Measurements from ENCODE around the gene ACYP2.
A peak's percentile ranks its signal among the peaks of the same experiment; 100 is the strongest.

Gene ACYP2

DNA sequence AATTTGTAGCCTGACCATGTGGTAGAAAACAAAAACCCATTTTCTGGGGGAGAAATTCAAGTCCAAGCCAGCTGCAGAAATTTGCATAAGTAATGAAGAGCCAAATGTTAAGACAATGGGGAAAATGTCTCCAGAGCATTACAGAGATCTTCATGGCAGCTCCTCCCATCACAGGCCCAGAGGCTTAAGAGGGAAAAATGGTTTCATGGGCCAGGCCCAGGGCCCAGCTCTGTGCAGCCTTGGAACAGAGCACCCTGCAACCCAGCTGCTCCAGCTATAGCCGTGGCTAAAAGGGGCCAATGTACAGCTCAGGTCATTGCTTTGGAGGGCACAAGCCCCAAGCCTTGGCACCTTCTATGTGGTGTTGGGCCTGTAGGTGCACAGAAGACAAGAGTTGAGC lies 209.7 kb downstream of the ACYP2 start:
- Histone ChIP-seq H3K4me1 (ENCODE audit: control extremely low read depth in 1 of 4, control insufficient read depth in 4 of 4, insufficient read depth in 4 of 4, low read length in 3 of 4) (peaks cover 2 to 6% (median 5%) of the 10 kb centered on the region in 4 experiments), H3K27me3 (replicated peaks in 2 of 5; ENCODE audit: control insufficient read depth in 4 of 5, insufficient read depth in 5 of 5, low read length in 4 of 5) (no peaks in the 10 kb centered on the region), H3K27ac (ENCODE audit: insufficient read depth in 1 of 2, low read depth in 1 of 2, low read length in 2 of 2, poor library complexity in 1 of 2, severe bottlenecking in 2 of 2) (no peak overlapping the region), H3K9me3 (ENCODE audit: control extremely low read depth in 1 of 5, control insufficient read depth in 4 of 5, insufficient read depth in 2 of 5, low read depth in 1 of 5, low read length in 4 of 5) (peaks cover 0 to 10% (median 8%) of the 10 kb centered on the region in 5 experiments), H3K4me3 (ENCODE audit: control insufficient read depth in 1 of 7, extremely low read depth in 1 of 7, insufficient read depth in 4 of 7, low read depth in 2 of 7, low read length in 6 of 7) (no peak overlapping the region), H3K36me3 (ENCODE audit: control insufficient read depth in 4 of 4, insufficient read depth in 4 of 4, low read length in 3 of 4) (no peaks in the 10 kb centered on the region)
- whole genome bisulfite sequencing (ENCODE audit: insufficient coverage) = 100% methylated on average over 1 of the region's 1 CpG
- CTCF ChIA-PET = no interaction called here
- DNase-seq = no peak
- POLR2A ChIA-PET = no interaction called here

DNA sequence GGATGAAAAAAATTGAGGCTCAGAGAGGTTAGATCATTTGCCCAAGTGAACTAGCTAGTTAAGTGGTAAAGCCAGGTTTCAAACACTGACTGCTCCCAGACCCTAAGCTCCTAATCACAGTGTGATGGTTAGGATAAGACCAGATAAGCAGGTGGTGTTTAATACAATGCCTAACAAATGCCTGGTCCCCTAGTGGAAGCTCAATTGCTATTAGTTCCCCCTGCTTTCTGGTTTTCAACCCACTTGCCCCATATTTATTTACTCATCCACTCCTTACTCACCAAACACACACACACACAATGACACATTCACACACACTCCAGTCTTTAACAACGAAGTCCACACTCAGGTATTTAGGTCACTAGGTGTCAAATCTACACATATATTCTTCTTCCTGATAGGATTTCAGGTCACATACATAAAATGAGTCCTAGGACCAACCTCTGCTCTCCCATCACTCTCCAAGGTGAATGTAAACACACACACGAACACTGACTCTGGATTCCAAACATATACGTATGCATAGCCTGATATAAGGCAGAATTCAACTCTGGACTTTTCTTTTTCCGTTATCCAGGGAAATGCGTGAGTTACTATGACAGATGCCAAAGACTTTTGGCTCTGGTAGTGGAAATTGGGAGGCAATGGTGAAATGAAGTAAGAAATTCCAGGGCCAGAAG lies 214.2 kb downstream of the ACYP2 start:
- H3K4me1 ChIP-seq (ENCODE audit: control extremely low read depth in 1 of 4, control insufficient read depth in 4 of 4, insufficient read depth in 4 of 4, low read length in 3 of 4) = peaks cover 6 to 16% (median 15%) of the 10 kb centered on the region in 4 experiments
- peak in 1 of 3 donors; percentile 20 for DNase-seq
- ChIA-PET CTCF (interaction anchor here (1.1 kb wide), 1 partner anchor 13 kb away, joined by 3 read pairs; no protein-coding TSS in a partner anchor), POLR2A (interaction anchor here (0.6 kb wide), 1 partner anchor 358 kb away, joined by 3 read pairs; no protein-coding TSS in a partner anchor)
- 100% methylated on average over 1 of the region's 5 CpGs for WGBS (ENCODE audit: insufficient coverage)
- H3K36me3 ChIP-seq (ENCODE audit: control insufficient read depth in 4 of 4, insufficient read depth in 4 of 4, low read length in 3 of 4) = no peaks in the 10 kb centered on the region
- H3K4me3 ChIP-seq (ENCODE audit: control insufficient read depth in 1 of 7, extremely low read depth in 1 of 7, insufficient read depth in 4 of 7, low read depth in 2 of 7, low read length in 6 of 7) = peak overlapping the region in 4 of 7 experiments; percentile 53 to 80 (median 69)
- H3K9me3 ChIP-seq (ENCODE audit: control extremely low read depth in 1 of 5, control insufficient read depth in 4 of 5, insufficient read depth in 2 of 5, low read depth in 1 of 5, low read length in 4 of 5) = peaks cover 0 to 10% (median 6%) of the 10 kb centered on the region in 5 experiments
- H3K27me3 ChIP-seq (replicated peaks in 2 of 5; ENCODE audit: control insufficient read depth in 4 of 5, insufficient read depth in 5 of 5, low read length in 4 of 5) = peaks cover 0 to 4% (median 2%) of the 10 kb centered on the region in 5 experiments
- H3K27ac ChIP-seq (ENCODE audit: insufficient read depth in 1 of 2, low read depth in 1 of 2, low read length in 2 of 2, poor library complexity in 1 of 2, severe bottlenecking in 2 of 2) = no peak overlapping the region

DNA sequence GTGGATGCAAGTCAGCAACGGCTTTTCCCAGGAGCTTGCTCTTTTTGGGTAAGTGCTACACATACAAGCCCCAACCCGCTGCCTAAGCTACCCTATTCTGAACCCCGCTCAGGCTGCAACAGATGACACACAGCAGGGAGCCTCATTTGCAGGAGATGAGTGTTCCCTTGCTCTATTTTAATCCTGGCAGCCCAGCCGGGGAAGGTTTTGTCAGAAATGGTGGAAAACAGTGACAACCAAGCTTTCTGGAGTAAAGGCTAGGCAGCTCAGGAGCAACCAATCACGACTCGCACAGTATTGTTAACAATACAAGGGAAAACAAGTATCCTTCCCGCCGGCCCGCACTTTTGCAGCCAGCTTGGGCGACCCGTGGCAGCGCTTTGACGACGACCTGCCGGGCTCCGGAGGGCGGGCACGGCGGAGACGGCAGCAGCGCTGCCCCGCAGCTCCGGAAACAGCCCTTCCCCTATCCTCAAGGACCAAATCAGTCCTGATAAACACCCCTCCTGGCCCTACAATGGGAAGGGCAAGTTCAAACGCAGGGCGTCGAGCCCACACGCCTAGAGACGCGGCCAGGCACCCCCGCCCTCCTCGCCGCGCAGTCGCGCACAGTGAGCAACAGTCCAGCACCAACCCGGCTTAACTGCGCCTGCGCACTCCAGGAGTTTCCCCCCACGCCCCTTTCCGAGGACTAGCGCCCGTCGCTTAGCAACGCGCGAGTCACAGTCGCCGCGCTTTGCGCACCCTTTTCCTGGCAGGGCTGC lies 214.9 kb downstream of the ACYP2 start:
- peaks cover 0 to 5% (median 0%) of the 10 kb centered on the region in 5 experiments for H3K9me3 ChIP-seq (ENCODE audit: control extremely low read depth in 1 of 5, control insufficient read depth in 4 of 5, insufficient read depth in 2 of 5, low read depth in 1 of 5, low read length in 4 of 5)
- 6% methylated on average over 43 of the region's 50 CpGs for WGBS (ENCODE audit: insufficient coverage)
- H3K4me3 ChIP-seq (ENCODE audit: control insufficient read depth in 1 of 7, extremely low read depth in 1 of 7, insufficient read depth in 4 of 7, low read depth in 2 of 7, low read length in 6 of 7) = peak overlapping the region; percentile 39 to 83 (median 68)
- peaks cover 0 to 4% (median 2%) of the 10 kb centered on the region in 5 experiments for H3K27me3 ChIP-seq (replicated peaks in 2 of 5; ENCODE audit: control insufficient read depth in 4 of 5, insufficient read depth in 5 of 5, low read length in 4 of 5)
- ChIA-PET CTCF (interaction anchor here (1.1 kb wide), 1 partner anchor 13 kb away, joined by 3 read pairs; no protein-coding TSS in a partner anchor), POLR2A (interaction anchor here (0.5 kb wide), 1 partner anchor 338 kb away, joined by 4 read pairs; no protein-coding TSS in a partner anchor)
- H3K4me1 ChIP-seq (ENCODE audit: control extremely low read depth in 1 of 4, control insufficient read depth in 4 of 4, insufficient read depth in 4 of 4, low read length in 3 of 4) = peaks cover 6 to 16% (median 15%) of the 10 kb centered on the region in 4 experiments
- DNase-seq = peak; percentile 88 to 95 (median 94)
- H3K36me3 ChIP-seq (ENCODE audit: control insufficient read depth in 4 of 4, insufficient read depth in 4 of 4, low read length in 3 of 4) = no peaks in the 10 kb centered on the region
- no peak overlapping the region for H3K27ac ChIP-seq (ENCODE audit: insufficient read depth in 1 of 2, low read depth in 1 of 2, low read length in 2 of 2, poor library complexity in 1 of 2, severe bottlenecking in 2 of 2)

DNA sequence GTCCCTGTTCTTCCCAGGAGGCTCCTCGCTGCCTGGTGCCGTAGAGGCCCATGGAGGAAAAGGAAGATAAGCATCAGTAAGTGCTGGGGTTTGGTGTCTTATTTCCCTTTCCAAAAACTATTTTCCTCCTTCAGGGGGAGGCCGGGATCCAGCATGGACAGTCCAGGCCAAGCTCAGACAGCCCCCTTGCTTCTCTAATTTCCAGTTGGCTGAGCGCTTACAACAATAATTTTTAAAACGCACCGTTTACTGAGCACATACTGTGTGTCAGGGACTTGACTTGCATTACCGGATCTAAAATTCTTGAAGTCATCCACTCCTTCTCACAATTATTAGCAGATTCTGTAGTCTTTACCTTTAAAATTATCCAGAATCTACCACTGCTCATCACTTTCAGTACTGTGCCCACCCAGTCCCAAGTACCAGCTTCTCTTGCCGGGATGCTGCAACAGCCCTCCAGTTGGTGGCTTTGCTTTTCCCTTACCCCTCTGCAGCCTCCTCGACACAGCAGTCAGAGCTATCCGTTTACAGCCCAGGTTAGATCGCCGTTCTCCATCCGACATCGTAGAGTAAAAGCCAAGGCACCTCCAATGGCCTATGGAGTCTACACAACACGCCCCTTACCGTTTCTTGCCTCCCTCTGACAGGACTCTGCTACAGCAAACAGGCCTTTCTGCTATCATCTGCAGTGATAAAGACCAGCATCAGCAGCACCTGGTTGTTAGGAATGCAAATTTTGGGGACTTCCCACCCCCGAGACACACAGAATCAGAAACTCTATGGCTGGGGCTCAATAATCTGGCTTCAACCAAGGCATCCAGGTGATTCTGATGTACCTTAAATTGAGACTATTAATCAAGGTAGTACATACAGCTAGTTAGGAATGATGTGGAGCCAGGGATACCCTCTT lies 215.8 kb downstream of the ACYP2 start:
- CTCF ChIA-PET = interaction anchor here (1.1 kb wide), 1 partner anchor 14 kb away, joined by 3 read pairs; no protein-coding TSS in a partner anchor
- 60% methylated on average over 15 of the region's 17 CpGs for WGBS (ENCODE audit: insufficient coverage)
- H3K27ac ChIP-seq (ENCODE audit: insufficient read depth in 1 of 2, low read depth in 1 of 2, low read length in 2 of 2, poor library complexity in 1 of 2, severe bottlenecking in 2 of 2) = no peak overlapping the region
- DNase-seq = no peak
- H3K4me1 ChIP-seq (ENCODE audit: control extremely low read depth in 1 of 4, control insufficient read depth in 4 of 4, insufficient read depth in 4 of 4, low read length in 3 of 4) = peaks cover 6 to 16% (median 15%) of the 10 kb centered on the region in 4 experiments
- POLR2A ChIA-PET = no interaction called here
- H3K4me3 ChIP-seq (ENCODE audit: control insufficient read depth in 1 of 7, extremely low read depth in 1 of 7, insufficient read depth in 4 of 7, low read depth in 2 of 7, low read length in 6 of 7) = peak overlapping the region; percentile 39 to 83 (median 68)
- no peaks in the 10 kb centered on the region for H3K9me3 ChIP-seq (ENCODE audit: control extremely low read depth in 1 of 5, control insufficient read depth in 4 of 5, insufficient read depth in 2 of 5, low read depth in 1 of 5, low read length in 4 of 5)
- no peaks in the 10 kb centered on the region for H3K36me3 ChIP-seq (ENCODE audit: control insufficient read depth in 4 of 4, insufficient read depth in 4 of 4, low read length in 3 of 4)
- H3K27me3 ChIP-seq (replicated peaks in 2 of 5; ENCODE audit: control insufficient read depth in 4 of 5, insufficient read depth in 5 of 5, low read length in 4 of 5) = peaks cover 0 to 4% (median 2%) of the 10 kb centered on the region in 5 experiments

DNA sequence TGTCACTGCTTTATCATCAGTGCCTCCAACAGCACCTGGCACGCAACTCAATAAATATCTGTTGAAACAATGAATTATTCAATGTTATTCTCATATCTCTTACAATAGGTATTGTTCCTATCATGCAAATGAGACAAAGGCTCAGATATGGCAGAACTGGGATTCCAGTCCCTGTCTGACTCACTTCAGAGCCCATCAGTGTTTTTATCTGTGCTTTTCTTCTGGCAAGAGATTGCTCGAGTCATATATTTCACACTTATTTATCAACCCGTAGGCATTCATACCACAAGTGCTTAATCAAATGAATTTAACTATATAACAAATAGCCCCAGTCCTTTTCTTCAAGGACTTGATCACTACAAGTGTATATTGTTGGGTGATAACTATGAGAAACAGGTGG lies 217.0 kb downstream of the ACYP2 start:
- WGBS (ENCODE audit: insufficient coverage) = no CpG with 5 or more reads among the region's 3 CpGs
- Histone ChIP-seq H3K27ac (ENCODE audit: insufficient read depth in 1 of 2, low read depth in 1 of 2, low read length in 2 of 2, poor library complexity in 1 of 2, severe bottlenecking in 2 of 2) (no peak overlapping the region), H3K27me3 (replicated peaks in 2 of 5; ENCODE audit: control insufficient read depth in 4 of 5, insufficient read depth in 5 of 5, low read length in 4 of 5) (peaks cover 0 to 4% (median 2%) of the 10 kb centered on the region in 5 experiments), H3K9me3 (ENCODE audit: control extremely low read depth in 1 of 5, control insufficient read depth in 4 of 5, insufficient read depth in 2 of 5, low read depth in 1 of 5, low read length in 4 of 5) (no peaks in the 10 kb centered on the region), H3K4me3 (ENCODE audit: control insufficient read depth in 1 of 7, extremely low read depth in 1 of 7, insufficient read depth in 4 of 7, low read depth in 2 of 7, low read length in 6 of 7) (no peak overlapping the region), H3K4me1 (ENCODE audit: control extremely low read depth in 1 of 4, control insufficient read depth in 4 of 4, insufficient read depth in 4 of 4, low read length in 3 of 4) (peaks cover 6 to 16% (median 15%) of the 10 kb centered on the region in 4 experiments), H3K36me3 (ENCODE audit: control insufficient read depth in 4 of 4, insufficient read depth in 4 of 4, low read length in 3 of 4) (no peaks in the 10 kb centered on the region)
- no peak for DNase-seq
- CTCF ChIA-PET = no interaction called here
- POLR2A ChIA-PET = no interaction called here

DNA sequence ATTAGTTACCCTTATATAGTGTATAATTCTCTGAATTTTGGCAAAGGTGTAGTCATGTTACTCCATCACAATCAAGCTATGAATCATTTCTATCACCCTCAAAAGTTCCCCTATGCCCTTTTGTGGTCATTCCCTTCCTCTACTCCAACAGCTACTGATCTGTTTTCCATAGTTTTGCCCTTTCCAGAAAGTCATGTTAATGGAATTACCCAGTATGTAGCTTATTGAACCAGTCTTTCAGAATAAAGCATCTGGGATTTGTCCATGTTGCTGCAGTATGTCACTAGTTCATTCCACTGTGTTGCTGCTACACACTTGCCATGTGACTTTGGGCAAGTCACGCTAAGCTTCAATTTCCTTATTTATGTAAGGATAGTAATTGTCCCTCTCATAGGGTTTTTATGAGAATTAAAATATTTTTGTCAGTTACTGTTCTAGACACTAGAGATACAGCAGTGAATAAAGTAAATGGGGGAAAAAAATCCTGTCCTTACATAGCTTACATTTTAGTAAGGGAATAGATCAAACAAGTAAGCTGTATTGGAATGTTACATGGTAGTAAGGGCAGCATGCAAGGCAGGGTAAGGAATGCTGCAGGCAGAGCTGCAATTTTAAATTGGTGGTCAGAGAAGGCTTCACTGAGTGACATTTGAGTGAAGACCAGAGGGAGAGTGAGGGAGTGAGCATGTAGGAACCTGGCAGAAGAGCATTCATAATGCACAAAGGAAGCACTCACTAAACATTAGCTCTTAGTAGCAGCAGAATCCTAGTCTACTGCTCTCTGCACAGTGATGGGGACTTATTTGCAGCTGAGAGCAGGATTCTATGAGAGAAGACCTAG lies 220.9 kb downstream of the ACYP2 start:
- H3K36me3 ChIP-seq (ENCODE audit: control insufficient read depth in 4 of 4, insufficient read depth in 4 of 4, low read length in 3 of 4) = no peaks in the 10 kb centered on the region
- H3K27me3 ChIP-seq (replicated peaks in 2 of 5; ENCODE audit: control insufficient read depth in 4 of 5, insufficient read depth in 5 of 5, low read length in 4 of 5) = peaks cover 0 to 4% (median under 1%) of the 10 kb centered on the region in 5 experiments
- POLR2A ChIA-PET = no interaction called here
- H3K27ac ChIP-seq (ENCODE audit: insufficient read depth in 1 of 2, low read depth in 1 of 2, low read length in 2 of 2, poor library complexity in 1 of 2, severe bottlenecking in 2 of 2) = no peak overlapping the region
- no peak for DNase-seq
- CTCF ChIA-PET = interaction anchor here (0.7 kb wide), 1 partner anchor 10 kb away, joined by 3 read pairs; no protein-coding TSS in a partner anchor
- H3K9me3 ChIP-seq (ENCODE audit: control extremely low read depth in 1 of 5, control insufficient read depth in 4 of 5, insufficient read depth in 2 of 5, low read depth in 1 of 5, low read length in 4 of 5) = no peaks in the 10 kb centered on the region
- peaks cover 0 to under 1% (median under 1%) of the 10 kb centered on the region in 4 experiments for H3K4me1 ChIP-seq (ENCODE audit: control extremely low read depth in 1 of 4, control insufficient read depth in 4 of 4, insufficient read depth in 4 of 4, low read length in 3 of 4)
- no peak overlapping the region for H3K4me3 ChIP-seq (ENCODE audit: control insufficient read depth in 1 of 7, extremely low read depth in 1 of 7, insufficient read depth in 4 of 7, low read depth in 2 of 7, low read length in 6 of 7)
- no CpG with 5 or more reads among the region's 1 CpG for WGBS (ENCODE audit: insufficient coverage)
